Mucosa of stomach (tissue), 1 donor: ENCODE data around the gene HYAL2.

ENCODE experiments used
- H3K27me3 ChIP-seq: one replicate; pipeline ENCODE4 v1.7.0; 2013; ENCODE audit warnings: mild to moderate bottlenecking, low read length; ENCODE audit not compliant: control insufficient read depth, insufficient read depth
- H3K36me3 ChIP-seq: one replicate; pipeline ENCODE4 v1.7.0; 2013; ENCODE audit warnings: low read length; ENCODE audit not compliant: control insufficient read depth, insufficient read depth
- H3K4me1 ChIP-seq: one replicate; pipeline ENCODE4 v1.7.0; 2013; ENCODE audit warnings: mild to moderate bottlenecking, low read length; ENCODE audit not compliant: control insufficient read depth, insufficient read depth
- H3K4me3 ChIP-seq: one replicate; pipeline ENCODE4 v1.7.0; 2013; ENCODE audit warnings: low read length
- H3K9ac ChIP-seq: one replicate; pipeline ENCODE4 v1.7.0; 2013; ENCODE audit warnings: mild to moderate bottlenecking, low read length, moderate library complexity
- H3K9me3 ChIP-seq: one replicate; pipeline ENCODE4 v1.7.0; 2013; ENCODE audit warnings: mild to moderate bottlenecking, low read length, moderate library complexity; ENCODE audit not compliant: control insufficient read depth
- donor health status: Pancreatic carcinoma.

Gene HYAL2

GRCh38 chr3:50322386-50323091, at the start of gene HYAL2:
TSS of gene HYAL2 (minus strand) at chr3:50322745. CDS start at chr3:50320489, 2,256 bp downstream.
- H3K27me3 ChIP-seq = no peaks in the 10 kb centered on the region
- H3K4me3 ChIP-seq = peak within 1 kb of the TSS; percentile 62
- no peaks in the 10 kb centered on the region for H3K9me3 ChIP-seq
- peaks cover 7% of the 10 kb centered on the region for H3K36me3 ChIP-seq
- H3K4me1 ChIP-seq = peaks cover 60% of the 10 kb centered on the region
- H3K9ac ChIP-seq = peak within 1 kb of the TSS; percentile 92

- no peak overlapping the region for H3K9ac ChIP-seq
- H3K9me3 ChIP-seq = no peaks in the 10 kb centered on the region
- peaks cover 4% of the 10 kb centered on the region for H3K27me3 ChIP-seq
- H3K36me3 ChIP-seq = no peaks in the 10 kb centered on the region
- H3K4me1 ChIP-seq = peaks cover 7% of the 10 kb centered on the region
- H3K4me3 ChIP-seq = no peak overlapping the region
These were observed 48.7 kb upstream of the HYAL2 start for GRCh38 chr3:50371133-50371685.

- Histone ChIP-seq H3K4me1 (peaks cover 14% of the 10 kb centered on the region), H3K36me3 (no peaks in the 10 kb centered on the region), H3K4me3 (no peak overlapping the region), H3K9me3 (no peaks in the 10 kb centered on the region), H3K9ac (no peak overlapping the region), H3K27me3 (peaks cover 4% of the 10 kb centered on the region)
These were observed 48.0 kb upstream of the HYAL2 start for GRCh38 chr3:50370594-50370993.

GRCh38 chr3:50369012-50369670, 46.6 kb upstream of the HYAL2 start:
- Histone ChIP-seq H3K4me1 (peaks cover 22% of the 10 kb centered on the region), H3K9me3 (no peaks in the 10 kb centered on the region), H3K4me3 (no peak overlapping the region), H3K9ac (no peak overlapping the region), H3K27me3 (peaks cover 4% of the 10 kb centered on the region), H3K36me3 (no peaks in the 10 kb centered on the region)

- H3K9me3 ChIP-seq = no peaks in the 10 kb centered on the region
- peak overlapping the region; percentile 86 for H3K9ac ChIP-seq
- no peaks in the 10 kb centered on the region for H3K36me3 ChIP-seq
- H3K4me1 ChIP-seq = peaks cover 19% of the 10 kb centered on the region
- no peaks in the 10 kb centered on the region for H3K27me3 ChIP-seq
- H3K4me3 ChIP-seq = peak overlapping the region; percentile 49
These were observed 43.3 kb upstream of the HYAL2 start for GRCh38 chr3:50365842-50366220.

GRCh38 chr3:50365080-50365841, 42.7 kb upstream of the HYAL2 start:
- Histone ChIP-seq H3K36me3 (no peaks in the 10 kb centered on the region), H3K4me1 (peaks cover 19% of the 10 kb centered on the region), H3K27me3 (no peaks in the 10 kb centered on the region), H3K4me3 (peak overlapping the region; percentile 49), H3K9me3 (no peaks in the 10 kb centered on the region), H3K9ac (peak overlapping the region; percentile 86)

GRCh38 chr3:50364573-50365079, 42.1 kb upstream of the HYAL2 start:
- Histone ChIP-seq H3K9me3 (no peaks in the 10 kb centered on the region), H3K27me3 (no peaks in the 10 kb centered on the region), H3K36me3 (no peaks in the 10 kb centered on the region), H3K9ac (peak overlapping the region; percentile 43), H3K4me3 (peak overlapping the region; percentile 19), H3K4me1 (peaks cover 19% of the 10 kb centered on the region)

- no peak overlapping the region for H3K4me3 ChIP-seq
- no peak overlapping the region for H3K9ac ChIP-seq
- H3K9me3 ChIP-seq = no peaks in the 10 kb centered on the region
- no peaks in the 10 kb centered on the region for H3K27me3 ChIP-seq
- H3K36me3 ChIP-seq = peaks cover 5% of the 10 kb centered on the region
- peaks cover 42% of the 10 kb centered on the region for H3K4me1 ChIP-seq
These were observed 37.2 kb upstream of the HYAL2 start for GRCh38 chr3:50359760-50360110.

- H3K4me1 ChIP-seq = peaks cover 36% of the 10 kb centered on the region
- no peaks in the 10 kb centered on the region for H3K9me3 ChIP-seq
- H3K36me3 ChIP-seq = peaks cover 5% of the 10 kb centered on the region
- peak within 1 kb of the TSS; percentile 91 for H3K9ac ChIP-seq
- H3K4me3 ChIP-seq = peak within 1 kb of the TSS; percentile 85
- H3K27me3 ChIP-seq = no peaks in the 10 kb centered on the region
These were observed 36.6 kb upstream of the HYAL2 start, which contains the start of gene TMEM115 for GRCh38 chr3:50358911-50359759. TSS of gene TMEM115 (minus strand) at chr3:50359521. CDS start at chr3:50359063, 458 bp downstream.

GRCh38 chr3:50358355-50358910, 35.9 kb upstream of the HYAL2 start:
- no peaks in the 10 kb centered on the region for H3K27me3 ChIP-seq
- H3K4me3 ChIP-seq = peak overlapping the region; percentile 85
- peaks cover 35% of the 10 kb centered on the region for H3K4me1 ChIP-seq
- H3K9ac ChIP-seq = peak overlapping the region; percentile 91
- no peaks in the 10 kb centered on the region for H3K9me3 ChIP-seq
- H3K36me3 ChIP-seq = peaks cover 5% of the 10 kb centered on the region

GRCh38 chr3:50357481-50357880, 34.9 kb upstream of the HYAL2 start:
- no peaks in the 10 kb centered on the region for H3K27me3 ChIP-seq
- H3K9ac ChIP-seq = peak overlapping the region; percentile 91
- peaks cover 5% of the 10 kb centered on the region for H3K36me3 ChIP-seq
- peaks cover 41% of the 10 kb centered on the region for H3K4me1 ChIP-seq
- H3K9me3 ChIP-seq = no peaks in the 10 kb centered on the region
- H3K4me3 ChIP-seq = peak overlapping the region; percentile 85
